ENCODE results near the gene TOR2A. TPM values are rescaled to one million over a fixed set of nuclear protein-coding genes. Genes with fewer than 3 reads are reported as not detected.

The TOR2A gene
- total and polyA plus RNA-seq, 2 of the 8 experiments (the other 6 are each of a cell fraction or from before 2014, with no cell fraction given), result 18.7 to 24.9 TPM

DNA sequence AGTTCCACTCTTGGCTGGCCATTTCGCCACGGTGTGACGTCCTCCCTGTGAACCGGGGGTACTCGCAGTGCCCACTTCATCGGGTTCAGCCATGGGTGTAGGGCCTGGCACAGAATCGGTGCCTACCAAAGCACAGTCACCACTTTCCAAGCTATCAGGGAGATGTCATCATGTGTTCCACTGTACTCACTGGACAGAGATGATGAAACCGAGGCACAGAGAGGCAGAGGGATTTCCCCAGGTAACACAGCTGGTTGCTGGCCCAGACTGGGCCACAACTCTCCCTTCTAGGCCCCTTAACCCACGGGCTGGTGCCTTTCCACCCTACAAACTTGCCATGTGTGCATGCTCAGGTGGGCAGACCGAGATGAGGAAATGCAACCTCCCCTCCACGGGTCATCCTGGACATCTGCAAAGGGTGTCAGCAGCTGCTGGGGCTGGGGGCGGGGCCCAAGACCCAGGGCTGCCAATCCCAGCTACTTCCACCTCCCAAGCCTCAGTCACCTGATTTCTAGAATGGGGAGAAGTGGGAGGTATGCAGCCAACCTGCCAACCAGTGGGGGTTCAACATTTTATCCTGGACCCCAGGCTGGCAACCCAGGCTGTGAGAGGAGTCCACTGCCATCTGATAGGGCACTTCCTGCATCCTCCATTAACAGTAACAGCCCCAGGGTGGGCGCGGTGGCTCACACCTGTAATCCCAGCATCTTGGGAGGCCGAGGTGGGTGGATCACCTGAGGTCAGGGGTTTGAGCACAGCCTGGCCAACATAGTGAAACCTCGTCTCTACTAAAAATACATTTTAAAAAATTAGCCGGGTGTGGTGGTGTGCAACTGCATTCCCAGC, 44.3 kb upstream of the TOR2A start (continued):
- TF ChIP-seq, protein P1, sequence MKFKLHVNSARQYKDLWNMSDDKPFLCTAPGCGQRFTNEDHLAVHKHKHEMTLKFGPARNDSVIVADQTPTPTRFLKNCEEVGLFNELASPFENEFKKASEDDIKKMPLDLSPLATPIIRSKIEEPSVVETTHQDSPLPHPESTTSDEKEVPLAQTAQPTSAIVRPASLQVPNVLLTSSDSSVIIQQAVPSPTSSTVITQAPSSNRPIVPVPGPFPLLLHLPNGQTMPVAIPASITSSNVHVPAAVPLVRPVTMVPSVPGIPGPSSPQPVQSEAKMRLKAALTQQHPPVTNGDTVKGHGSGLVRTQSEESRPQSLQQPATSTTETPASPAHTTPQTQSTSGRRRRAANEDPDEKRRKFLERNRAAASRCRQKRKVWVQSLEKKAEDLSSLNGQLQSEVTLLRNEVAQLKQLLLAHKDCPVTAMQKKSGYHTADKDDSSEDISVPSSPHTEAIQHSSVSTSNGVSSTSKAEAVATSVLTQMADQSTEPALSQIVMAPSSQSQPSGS (IDR thresholded peaks at IDR 0.05; ENCODE audit: low read length), result no peak
- TF ChIP-seq NRF1 (IDR thresholded peaks at IDR 0.05; ENCODE audit: low read depth, low read length) (no peak), POU5F1 (IDR thresholded peaks at IDR 0.05; ENCODE audit: low read depth, low read length) (no peak), RNF2 (IDR thresholded peaks at IDR 0.05; ENCODE audit: borderline replicate concordance, low read depth, low read length, missing control alignments, poor library complexity, severe bottlenecking) (no peak), SAP30 (IDR thresholded peaks at IDR 0.05; ENCODE audit: insufficient read depth, insufficient replicate concordance, low read length) (no peak), JUND (IDR thresholded peaks at IDR 0.05; ENCODE audit: low read length) (no peak), SIRT6 (IDR thresholded peaks at IDR 0.05; ENCODE audit: low read length) (no peak), NANOG (IDR thresholded peaks at IDR 0.05; ENCODE audit: insufficient read depth, low read depth, low read length, poor library complexity, severe bottlenecking) (no peak)
